CD4-positive, alpha-beta T cell treated with Interleukin-6 for 4 hours (primary cell): ENCODE data around the gene NSD2.
"Not testable (repeated sequence)": the region's sequence is repeated elsewhere in the genome, so short reads cannot be mapped to it uniquely, and the experiment has no call there.

Experiments
- DNase-seq: peaks from one replicate; pipeline ENCODE4 v3.0.0-alpha.2; 2020; ENCODE audit warnings: mixed read lengths

Gene NSD2

DNA sequence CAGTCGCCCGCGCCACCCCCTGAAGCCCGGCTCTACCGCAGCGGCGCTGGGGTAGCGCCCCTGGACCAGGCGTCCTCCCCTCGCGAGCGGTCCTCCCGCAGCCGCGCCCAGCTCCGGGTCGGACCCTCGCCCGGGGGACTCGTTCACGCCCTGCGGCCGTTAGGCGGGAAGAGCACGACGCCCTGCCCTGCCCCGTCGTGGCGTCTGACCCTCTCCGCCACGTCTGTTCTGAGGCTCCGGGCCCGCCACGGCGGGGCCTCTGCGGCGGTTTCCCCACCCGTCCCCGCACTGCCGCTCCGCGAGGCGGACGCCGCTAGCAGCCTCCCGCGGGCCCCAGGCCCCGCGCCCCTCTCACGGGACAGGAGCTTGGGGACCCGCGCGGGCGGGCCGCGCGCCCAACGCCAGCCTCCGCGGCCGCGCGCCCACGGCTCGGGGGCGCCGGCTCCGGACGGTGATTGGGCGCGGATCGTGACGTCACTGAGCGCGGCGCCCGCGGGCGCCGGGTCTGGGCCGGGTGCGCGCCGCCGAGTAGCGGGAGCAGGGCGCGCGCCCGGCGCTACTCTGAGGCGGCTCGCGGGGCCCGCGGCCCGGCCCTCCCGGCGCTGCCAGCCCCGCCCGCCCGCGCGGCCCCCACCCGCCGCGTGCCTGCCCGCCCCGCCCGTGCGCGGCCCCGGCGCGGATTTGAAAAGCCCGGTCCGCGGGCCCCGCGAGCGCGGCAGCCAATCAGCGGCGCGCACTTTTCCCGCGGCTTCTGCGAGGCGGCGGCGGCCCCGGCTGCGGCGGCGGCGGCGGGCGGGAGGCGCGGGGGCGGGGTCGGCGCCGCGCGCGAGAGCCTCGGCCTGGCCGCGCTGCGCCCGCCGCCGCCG is at the start of gene NSD2:
NSD2 (plus strand) TSS at position 816 of the 866 bp plus-strand sequence. CDS start 29,262 bp downstream, outside the sequence.
- peak; percentile 91 for DNase-seq

DNA sequence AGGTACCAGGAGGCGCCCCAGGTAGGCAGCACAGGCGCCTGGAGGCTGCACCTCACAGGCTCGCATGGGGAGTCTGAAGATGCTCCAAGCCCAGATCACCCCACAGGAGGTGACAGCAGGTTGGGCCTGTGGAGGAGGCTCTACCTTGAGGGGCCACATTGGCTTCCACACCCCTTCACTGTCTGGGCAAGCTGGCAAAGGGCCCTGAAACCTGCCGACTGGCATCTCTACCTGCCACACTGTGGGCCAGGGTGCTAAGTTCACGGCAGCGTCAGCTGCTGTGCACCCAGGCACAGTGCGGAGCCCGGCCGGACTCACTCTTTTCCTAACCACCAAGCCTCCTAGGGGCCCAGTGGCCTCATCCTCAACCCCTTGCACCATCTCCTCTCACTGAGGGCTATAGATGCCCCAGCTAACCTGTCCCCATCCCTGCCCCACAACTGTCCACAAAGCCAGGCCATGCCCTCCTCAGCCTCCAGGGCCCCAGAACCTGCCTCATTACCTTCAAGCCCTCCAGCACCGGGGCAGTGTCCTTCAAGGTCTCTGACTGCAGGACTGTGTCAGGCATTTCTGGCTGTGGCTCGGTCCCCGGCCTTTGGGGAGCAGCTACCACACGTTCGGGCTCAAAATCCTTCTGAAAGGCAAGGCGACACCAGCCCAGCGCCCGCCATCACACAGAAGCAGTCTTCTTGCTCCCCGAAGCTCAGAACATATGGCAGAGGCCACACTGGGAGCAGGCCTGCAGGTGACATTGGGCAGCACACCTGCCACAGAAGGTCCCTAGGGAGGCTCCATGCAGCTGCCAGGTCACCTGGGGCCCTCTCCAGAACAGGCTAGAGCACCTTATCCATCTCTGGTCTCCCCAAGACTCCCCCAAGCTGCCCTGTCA is 49.3 kb upstream of the NSD2 start:
- no peak for DNase-seq

DNA sequence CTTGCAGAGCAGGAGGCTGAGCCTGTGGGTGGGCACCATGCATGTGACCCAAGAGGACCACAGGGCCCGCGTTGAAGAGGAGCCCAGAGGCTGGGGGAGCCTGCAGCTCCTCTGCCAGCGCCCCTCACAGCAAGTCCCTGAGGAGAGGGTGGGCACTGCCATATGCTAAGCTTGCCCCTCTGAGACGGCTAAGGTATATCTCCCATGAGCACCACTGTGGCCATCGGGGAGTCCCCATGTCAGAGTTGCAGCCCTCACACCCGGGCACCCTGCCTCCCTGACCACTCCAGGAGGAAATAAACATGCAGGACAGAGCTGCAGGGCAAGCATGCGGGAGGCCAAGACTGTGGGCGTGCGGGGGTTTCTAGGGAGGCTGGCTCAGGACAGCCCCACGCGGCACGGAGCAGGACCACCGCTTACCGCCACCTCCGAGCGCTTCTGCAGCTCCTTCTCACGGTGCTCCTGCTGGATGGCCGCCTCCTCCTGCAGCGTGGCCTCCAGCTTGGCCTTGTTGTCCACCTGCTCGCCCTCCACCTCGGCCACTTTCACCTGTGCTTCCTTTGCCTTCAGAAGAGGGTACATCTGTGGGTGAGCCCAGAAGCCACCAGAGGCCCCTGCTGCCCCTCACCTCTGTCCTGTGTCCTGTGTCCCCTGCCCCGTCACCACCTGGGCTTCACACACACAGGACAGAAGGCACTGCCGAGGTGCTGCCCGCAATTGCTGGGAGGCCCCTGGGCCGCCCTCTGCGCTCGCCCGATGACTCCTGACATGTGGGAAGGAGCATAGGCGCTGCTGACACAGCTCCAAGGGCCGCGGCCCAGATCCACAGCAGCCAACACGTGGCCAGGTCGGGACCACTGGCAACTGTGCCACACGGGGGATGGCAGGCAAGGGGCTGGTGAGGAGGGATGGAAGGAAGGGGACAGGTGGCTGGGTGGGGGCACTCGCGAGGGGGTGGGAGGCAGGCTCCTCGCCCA is 48.3 kb upstream of the NSD2 start:
- DNase-seq: no peak

DNA sequence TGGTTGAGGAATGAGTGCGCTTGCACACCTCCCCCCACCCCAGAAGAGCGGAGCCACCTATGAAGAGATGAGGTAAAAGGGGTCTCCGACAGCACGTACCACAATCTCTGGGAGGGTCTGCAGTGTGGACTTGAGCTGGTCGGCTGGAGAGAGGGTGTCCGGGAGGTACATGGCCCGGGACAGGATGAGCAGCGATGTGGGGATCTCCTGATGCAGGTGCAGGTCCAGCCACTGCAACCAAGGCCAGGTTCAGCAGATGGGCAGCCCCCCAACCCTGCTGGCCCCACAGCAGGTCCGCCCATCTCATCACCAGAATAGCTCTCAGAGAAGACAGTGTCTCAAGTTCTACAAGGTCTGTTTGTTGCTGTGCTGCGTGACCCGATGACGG is 47.7 kb upstream of the NSD2 start:
- DNase-seq: no peak

DNA sequence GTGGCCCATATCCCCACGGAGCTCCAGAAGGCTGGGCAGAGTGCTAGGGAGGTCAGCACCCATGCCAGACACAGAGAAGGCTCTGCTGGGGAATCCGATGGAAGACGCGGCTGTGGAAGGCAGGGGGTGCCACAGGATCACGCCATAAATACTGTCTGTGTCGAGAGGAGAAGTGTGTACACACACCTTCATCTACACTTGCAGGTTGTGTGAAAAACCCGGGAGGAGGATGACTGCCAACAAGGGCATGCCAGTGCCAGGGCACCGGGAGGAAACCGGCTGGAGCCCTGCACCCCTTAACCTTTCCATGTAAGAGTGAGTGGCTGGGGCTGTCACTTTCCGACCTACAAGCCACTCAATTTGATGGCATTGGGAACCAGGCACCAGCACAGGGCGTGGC is 46.4 kb upstream of the NSD2 start:
- no peak for DNase-seq

DNA sequence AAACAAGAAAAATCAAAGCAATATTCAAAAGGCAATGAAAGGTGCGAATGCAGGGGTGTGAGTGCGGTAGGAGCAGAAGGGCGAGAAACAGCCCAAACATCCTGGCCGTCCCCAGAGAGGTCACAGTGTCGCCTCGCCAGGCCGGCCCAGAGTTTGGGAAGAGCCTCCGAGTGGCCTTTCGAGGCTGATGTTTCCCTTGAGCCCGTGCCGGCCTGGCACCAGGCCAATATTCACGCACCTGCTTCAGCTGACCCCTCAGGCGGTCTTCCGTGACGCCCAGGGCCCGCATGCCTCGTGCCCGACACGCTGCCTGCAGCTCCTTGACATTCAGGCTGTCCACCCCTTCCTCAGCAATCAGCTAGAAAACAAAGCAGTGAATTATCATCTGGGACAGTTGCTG is 45.9 kb upstream of the NSD2 start:
- DNase-seq: no peak

DNA sequence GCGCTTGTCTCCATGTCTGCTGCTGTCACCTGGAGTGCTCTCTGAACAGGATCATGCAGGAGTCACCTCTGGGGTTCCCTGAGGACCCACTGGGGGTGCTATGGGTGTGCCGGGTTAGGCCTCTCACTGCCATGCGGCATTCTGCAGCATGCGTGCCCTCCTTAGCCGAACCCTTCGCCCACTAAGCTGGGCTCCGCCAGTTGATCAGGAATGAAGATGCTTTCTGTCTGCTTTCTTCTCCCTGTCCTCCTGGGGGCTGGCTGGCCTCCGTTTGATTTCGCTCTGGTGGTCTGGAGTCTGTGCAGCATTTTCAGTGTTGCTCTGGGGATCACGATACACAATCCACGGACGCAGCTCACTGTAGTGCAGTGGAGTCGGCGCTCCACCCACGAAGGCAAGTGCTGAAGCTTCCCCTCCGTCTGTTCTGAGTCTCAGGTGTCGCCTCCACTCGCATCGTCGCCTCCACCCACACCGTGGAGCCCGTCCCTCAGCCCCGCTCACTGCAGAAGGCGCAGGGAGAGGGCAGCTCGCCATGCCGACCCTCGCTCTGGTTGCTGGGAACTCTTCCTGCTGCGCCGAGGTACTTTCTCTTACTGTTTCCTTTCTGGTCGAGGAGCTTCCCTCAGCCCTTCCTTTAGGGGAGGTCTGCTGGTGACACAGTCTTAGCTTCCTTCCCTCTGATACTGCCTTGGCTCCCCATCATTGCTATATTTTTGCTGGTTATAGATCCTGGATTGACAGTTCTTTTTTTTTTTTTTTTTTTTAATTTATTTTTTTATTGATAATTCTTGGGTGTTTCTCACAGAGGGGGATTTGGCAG is 44.5 kb upstream of the NSD2 start:
- no peak for DNase-seq

DNA sequence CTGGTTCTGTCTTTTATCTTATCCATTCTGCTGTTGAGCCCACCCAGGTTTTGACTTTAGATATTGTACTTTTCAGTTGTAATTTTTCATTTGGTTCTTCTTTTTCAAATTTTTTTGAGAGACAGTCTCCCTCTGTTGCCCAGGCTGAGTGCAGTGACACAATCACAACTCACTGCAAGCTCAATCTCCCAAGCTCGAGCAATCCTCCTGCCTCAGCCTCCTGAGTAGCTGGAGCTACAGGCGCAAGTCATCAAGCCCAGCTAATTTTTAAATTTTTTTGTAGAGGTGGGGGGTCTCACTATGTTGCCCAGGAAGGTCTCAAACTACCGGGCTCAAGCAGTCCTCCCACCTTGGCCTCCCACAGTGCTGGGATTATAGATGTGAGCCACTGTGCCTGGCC is 41.0 kb upstream of the NSD2 start:
- DNase-seq: no peak

DNA sequence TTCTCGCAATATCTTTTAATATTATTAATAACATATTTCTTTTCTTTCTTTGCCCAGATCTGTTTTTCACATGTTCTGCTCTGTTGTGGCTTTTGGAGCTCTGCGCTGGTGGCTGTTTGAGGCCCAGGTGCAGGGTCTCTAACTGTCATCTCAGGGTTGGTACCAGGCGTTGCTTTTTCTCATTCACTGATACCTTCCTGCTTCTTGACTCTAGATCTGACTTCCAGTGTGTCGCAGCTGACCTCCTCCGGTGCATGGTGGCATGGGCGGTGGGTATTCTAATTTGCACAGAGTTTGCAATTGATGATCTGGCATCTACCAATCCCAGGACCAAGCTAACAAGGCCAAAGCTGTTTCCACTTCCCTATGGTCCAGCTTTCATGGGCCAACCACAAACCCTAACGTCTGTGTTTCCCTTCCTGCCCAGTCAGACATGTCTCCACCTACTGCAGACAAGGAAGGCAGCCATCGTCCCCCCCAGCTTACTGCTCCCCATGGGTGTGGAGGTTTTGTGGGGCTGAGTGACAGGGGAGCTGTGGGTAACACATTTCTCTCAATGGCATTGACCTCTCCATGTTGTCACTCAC is 40.5 kb upstream of the NSD2 start:
- no peak for DNase-seq

DNA sequence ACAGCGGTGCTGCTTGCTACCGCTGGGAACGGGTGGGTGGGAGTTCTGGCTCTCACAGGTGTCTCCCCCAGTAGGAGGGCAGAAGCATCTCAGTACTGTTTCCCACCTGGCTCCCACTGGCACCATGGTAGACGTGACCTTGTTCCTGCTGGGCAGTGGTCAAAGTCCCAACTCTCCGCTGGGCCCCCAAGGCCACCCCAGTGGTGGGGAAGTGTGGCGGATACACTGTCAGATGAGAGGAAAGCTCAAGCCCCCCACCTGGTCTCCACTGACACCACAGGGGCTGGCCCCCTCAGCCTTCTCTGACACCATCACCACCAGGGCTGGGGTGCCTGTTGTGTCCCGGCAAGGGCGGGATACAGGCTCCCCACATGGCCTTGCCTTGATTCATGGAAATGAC is 39.9 kb upstream of the NSD2 start:
- no peak for DNase-seq

DNA sequence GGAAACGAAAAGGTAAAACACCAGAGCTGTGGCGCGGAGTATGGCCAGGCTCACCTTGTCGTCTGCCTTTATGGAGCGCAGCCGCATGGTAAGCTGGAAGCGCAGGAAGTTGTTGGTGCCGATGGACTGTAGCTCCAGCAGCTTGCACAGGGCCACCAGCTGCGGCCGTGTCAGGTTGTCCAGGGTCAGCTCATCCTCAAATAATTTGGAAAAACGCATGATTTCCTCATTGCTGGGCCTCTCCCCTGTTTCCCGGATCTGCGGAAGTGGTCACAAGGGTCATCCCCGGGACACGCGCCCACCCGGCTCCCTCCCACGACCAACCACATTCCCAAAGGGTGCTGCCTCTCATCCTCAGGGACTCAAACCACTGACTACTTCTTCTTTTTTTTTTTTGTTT is 38.5 kb upstream of the NSD2 start:
- DNase-seq: no peak

DNA sequence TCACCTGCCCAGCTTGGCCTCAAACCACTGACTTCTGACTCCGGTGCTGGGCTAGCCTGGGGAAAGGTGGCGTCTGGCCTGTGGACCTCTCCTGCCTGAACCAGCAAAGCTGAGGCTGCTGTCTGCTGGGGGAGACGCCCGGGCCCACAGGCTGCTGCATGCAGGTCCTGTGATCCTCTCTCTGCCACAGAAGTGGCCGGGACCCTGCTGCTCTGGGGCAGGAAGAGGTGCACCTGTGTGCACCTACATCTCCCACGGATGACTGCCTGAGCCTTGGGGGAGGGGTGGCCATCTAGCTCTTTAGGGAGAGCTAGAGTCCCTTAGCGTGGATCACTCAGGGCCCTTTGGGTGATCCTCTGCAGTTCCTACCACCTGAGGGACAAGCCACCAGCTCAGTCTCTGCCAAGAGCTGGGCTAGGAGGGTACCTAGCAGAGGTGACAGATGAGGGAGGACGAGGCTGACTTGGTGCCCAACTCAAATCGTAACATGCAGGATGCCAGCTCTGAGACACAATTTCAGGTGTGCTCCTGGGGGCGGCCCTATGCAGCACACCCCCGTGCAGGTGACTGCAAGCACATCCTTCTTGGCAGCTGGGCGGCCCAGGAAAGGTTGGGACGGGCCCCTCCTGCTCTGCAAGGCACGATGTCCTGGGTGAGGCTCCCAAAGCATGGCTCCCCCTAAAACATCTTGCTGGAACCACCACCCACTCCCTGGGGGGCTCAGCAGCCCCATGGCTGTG is 37.7 kb upstream of the NSD2 start:
- DNase-seq: no peak

DNA sequence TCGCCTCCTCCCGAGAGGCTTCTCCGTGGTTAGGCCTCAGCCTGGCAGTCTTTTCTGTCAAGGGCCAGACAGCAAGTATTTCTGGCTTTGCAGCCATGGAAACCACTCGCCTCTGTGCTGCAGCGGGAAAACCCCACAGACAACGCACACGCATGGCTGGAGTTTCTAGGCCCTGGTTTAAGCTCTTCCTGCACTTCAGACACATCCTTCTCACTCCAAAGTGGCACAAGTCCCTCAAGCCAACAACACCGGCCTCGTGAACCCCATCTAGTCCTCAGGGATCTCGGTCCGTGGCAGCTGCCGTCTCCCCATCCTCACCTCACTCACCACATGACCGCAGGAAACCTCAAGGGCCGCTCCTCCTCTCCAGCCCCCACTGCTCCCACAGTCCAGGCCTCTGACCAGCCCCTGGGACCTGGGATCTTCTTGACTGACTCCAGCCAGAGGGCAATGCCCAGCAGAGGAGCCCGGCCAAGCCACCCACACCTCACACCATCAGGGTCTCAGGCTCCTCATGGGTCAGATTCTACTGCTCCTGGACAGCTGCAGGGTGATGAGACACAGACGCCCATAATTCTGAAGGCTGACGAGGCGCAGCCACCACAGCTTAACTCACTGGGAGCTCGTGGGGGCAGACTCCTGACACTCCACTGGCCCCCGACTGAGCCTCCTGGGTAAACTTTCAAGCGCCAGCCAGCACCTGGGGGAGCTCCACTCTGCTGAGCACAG is 37.0 kb upstream of the NSD2 start:
- no peak for DNase-seq

DNA sequence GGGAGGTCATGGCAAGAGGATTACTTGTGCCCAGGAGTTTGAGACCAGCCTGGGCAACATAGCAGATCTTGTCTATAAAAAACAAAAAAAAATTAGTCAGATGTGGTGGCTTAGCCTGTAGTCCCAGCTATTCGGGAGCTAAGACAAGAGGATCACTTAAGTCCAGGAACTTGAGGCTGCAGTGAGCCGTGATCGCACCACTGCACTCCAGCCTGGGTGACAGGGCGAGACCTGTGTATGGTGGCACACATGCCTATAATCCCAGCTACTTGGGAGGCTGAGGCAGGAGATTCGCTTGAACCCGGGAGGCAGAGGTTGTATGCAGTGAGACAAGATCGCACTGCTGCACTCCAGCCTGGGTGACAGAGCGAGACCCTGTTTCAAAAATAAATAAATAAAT is 35.4 kb upstream of the NSD2 start:
- not testable (repeated sequence) for DNase-seq

DNA sequence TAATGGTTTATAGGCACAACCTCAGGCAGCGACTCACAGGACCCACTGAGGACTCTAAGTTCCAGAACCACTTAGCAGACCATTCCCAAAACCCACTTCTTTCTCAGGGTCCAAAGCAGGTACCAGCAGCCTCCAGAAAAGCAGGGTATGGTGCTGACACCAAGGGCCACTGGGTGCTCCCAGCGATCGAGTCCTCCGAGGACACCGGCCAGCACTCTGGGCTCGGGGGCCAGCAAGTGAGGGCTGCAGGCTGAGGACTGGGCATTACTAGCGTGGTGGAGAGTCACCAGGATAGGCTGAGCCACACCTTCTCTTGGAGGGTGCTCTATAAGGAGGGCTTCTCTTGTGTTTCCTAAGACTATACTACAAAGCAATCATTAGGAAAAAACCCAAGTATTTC is 34.5 kb upstream of the NSD2 start:
- no peak for DNase-seq

DNA sequence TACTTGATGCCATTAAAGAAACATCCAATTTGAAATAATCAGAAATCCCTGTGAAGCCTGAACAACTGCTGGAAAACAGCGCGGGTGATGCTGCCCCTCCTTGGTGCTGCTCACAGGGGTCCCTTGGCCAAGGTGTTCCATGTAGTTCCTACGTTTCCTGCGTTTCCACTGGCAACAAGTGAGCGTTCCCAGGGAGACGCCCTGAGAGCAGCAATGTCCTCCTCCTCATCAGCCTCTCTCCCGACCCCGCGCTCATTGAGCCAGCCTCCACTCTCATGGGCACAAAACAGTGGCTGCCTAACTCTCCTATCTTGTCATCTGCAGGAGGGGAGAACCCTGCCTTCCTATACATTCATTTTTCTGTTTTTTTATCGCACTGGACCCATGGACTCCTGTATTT is 34.1 kb upstream of the NSD2 start:
- no peak for DNase-seq

DNA sequence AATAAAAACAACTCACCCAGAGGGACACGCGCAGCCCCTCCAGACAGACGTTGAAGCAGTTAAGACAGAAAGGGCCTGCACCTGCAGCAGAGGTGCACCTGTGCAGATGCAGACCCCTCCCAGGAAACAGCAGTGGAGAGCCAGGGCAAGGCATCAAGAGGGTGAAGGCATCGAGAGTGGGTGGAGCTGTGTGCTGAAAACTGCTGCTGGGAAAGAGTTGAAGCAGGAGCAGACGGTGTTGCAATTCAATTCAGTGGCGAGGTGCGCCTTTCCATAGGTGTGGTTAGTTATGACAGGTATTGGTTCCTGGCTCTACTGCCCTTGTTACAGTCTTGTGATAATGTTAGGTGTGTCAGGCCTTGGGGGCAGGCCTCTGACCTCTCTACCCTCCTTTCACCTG is 31.9 kb upstream of the NSD2 start:
- no peak for DNase-seq

DNA sequence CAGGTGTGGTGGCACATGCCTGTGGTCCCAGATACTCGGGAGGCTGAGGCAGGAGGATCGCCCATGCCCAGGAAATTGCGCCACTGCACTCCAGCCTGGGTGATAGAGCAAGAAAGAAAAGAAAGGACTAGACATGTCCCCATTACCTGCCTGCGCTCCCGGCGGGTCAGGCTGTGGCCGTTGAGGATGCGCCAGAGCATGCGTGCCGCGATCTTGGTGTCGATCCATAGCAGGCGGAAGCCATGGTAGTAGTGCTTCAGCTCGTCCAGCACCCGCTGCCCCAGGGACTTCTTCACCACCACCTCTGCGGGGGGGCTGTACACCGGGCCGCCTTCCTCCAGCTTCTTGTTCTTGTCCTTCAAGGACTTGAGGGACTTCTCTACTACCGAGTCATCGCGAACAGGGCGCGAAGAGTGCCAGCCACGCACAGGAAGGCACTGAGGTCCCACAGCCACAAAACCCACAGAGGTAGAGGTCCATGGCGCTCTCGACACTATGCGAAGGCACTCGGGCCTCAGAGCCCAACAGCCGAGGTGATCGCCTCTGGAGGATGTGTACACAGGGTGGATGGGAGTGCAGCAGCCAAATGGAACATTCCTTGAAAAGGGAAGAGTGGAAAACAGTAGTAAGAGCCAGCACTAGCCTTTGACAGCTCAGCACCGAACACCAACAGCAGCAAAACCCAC is 29.8 kb upstream of the NSD2 start:
- no peak for DNase-seq

DNA sequence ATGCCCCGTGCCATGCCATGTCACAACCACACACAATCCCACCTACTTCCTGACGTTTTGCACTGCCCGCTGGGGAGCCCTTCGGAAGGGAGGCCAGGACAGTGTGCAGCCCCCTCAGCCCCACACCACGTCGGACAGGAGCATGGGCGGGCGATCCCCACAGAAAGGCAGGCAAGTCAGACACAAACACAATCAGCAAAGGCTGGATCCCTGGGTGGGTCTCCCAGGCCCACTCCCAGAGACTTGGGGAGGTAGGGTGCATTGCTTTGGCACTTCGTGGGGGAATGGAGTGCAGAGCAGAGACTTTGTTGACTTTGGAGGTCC is 29.3 kb upstream of the NSD2 start:
- no peak for DNase-seq
